Limb (tissue), 2 donors: ENCODE data around the gene XYLT1.

Experiments
- DNase-seq, 2 donors: peaks; one replicate each; pipeline ENCODE4 v3.0.0-alpha.2; 2016; ENCODE audit errors: extremely low spot score in 2 of 2

XYLT1 gene

DNA sequence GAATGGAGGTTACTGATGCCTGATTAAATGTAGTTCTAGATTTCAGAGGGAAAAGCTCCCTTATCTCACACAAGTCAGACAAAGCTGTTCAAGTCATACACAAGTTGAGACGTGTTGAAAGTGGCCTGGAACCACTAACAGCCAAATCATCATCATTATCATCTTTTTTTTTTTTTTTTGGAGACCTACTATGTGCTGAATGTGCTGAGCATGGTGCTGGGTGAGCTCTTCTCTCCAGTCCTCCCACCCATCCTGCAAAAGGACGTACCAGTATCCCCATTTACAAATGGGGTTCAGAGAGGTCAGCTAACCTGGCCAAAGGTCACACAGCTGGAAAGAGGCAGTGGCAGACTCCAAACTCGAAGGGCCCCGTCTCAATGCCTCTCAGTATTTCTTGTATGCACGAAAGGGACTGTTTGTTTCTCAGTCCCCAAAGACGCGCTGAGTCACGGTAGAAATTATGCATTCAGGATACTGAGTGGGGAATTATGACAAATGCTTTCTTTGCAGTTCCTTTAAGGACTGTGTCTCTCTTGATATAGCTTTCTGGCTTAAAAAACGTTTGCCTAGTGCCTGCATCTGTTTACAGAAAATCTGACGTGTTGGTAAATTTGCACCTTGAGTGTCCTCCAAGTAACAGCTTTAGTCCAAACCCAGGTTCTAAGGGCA, 235.5 kb downstream of the XYLT1 start:
- no peak for DNase-seq

DNA sequence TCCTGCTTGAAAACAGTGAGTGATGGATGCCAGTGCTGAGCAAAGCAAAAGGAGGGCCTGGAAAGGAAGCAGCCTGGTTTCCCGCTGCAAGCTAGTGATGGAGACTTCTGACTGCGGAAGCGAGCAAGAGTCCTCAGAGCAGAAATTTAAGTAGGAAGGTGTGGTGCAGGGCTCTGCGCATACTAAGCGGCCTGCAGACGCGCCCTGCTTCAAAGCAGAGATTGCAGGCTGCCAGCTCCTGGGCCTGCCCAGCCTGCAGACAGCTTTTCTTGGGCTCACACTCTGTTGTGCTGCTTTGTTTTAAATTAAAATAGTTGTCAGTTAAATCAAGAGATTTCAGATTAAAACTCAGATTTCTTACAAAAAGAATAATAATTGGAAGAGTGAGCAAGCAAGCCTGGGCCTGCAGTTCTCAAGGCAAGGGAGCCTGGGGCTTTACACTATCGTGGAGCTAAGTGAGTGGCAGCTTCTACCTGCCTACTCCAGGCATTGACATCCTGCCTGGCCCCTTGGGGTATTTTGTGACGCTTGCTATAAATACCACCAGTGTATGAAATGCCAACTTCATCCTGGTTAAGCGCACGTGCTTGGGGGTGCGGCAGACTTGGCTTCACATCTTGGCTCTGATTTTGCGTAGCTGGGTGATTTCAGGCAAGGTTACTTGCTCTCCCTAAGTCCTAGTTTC, 237.3 kb downstream of the XYLT1 start:
- no peak for DNase-seq

DNA sequence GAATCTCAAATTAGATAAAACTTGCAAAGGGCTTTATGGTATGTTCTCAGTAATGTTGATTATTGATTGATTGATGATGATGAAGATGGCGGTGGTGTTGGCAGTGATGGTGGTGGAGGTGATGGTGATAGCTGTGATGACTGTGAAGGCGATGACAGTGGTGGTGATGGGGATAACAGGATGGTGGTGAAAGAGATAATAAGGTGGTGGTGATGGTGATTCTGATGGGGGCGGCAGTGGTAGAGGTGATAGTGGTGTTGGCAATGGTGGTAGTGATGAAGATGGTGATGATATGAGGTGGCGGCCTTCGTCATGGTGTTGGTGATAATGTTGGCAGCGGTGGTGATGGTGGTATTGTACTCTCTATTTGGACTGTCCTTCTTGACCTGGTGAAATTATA, 238.3 kb downstream of the XYLT1 start:
- no peak for DNase-seq

DNA sequence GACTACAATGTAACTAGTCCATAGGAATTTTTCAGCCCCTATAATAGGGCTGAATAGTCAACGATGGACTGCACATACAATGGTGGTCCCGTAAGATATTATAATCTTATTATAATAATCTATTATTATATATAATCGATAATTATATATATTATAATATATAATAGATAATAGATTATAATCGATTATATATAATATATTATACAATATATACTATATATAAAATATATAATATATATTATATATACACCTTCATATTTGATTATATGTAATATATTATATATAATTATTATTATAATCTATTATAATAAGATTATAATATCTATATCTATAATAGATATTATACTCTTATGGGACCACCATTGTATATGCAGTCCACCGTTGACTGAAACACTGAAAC, 238.8 kb downstream of the XYLT1 start:
- DNase-seq: no peak

DNA sequence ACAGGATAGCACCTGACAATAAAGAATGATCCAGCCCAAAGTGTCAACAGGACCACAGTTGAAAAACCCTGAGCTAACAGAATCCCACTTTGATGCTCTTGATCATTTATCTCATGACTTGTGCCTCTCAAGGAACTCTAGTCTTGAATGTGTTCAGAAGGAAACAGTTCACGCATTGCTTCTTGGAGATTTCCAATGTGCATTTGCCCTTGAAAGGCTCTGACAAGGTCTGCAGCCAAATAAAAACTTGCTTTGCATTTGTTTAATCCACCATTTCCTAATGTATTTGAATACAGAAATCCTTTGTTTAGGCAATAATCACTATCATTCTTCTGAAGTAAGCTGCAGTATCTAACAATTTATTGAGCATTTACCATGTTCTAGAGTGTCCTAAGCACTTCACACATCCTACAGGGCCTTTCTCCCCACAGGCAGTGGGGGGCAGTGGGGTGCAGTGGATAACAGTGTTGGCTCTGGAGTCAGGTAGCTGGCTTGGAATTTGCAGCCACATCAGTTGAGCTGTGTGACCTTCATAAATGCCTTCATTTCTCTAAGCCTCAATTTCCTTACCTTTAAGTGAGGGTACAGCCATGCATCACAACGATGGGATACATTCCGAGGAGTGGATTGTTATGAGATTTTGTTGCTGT, 239.7 kb downstream of the XYLT1 start:
- DNase-seq: no peak

DNA sequence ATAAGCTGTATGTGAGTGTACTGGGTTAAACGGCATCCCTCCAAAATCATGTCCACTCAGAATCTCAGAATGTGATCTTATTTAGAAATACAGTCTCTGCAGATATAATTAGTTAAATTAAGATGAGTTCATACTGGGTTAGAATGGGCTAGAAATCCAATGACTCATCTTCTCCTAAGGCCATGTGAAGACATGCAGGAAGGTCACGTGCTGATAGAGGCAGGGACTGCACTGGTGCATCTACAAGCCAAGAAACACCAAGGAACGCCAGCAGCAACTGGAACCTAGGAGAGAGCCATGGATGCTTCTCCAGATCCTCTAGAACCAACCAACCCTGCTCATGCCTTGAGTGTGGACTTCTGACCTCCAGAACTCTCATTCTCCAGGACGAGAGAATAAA, 241.0 kb downstream of the XYLT1 start:
- no peak for DNase-seq

DNA sequence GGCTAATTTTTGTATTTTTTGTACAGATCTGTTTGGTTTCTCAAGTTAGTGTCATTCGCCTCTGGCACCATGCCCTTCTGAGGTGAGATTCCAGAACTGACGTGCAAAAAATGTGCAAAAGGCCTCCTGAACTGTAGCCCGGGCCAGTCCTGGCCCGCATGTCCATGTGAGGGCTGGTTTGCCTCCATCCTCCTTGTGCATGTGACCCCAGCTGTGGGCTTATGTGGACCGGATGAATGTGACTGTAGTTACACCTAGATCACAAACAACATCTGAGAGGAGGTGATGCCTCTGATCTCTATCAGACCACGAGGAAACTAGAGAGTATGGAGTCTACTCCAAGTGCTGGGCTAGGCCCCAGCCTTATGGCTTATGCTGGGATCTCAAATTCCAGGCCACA, 241.6 kb downstream of the XYLT1 start:
- DNase-seq: no peak

DNA sequence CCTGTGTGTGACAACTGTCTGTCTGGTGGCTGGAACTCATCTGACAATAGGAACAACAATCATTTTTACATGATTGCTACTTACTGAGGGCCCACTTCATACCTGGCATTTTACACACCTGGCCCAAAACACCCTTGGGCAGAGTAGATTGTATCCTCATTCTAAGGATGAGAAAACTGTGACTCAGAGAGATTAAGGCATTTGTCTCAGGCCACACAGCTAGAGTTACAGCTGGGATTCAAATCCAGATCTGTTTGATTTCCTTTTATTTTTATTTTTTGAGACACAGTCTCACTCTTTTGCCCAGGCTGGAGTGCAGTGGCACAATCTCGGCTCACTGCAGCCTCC, 242.1 kb downstream of the XYLT1 start:
- DNase-seq: no peak

DNA sequence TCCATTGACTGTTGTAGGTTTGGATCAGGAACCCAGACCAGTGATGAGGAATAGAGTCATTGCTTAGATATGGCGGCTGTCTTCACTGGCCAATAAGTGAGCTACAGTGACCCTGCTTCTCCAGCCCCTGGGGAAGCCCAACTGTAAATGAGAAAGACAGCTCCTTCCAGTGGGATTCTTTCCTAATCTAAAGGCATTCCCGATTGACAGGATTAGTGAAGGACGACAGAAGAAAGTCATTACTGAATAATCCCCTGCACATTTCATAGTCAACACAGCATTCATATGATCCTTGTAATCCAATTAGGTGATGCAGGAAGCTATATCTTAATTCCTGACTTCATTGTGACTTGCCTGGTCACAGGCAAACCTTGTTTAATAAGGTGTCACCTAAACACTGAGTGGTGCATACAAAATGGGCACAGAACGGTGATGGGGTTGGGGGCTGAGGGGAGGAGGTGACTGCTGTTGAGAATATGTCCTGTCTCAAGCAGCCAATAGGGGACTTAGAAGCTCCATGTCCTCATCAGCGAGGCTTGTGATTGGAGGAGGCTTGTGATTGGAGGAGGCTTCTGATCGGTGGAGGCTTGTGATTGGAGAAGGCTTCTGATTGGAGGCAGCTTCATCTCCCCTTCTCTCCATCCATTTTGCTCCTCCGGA, 242.6 kb downstream of the XYLT1 start:
- no peak for DNase-seq

DNA sequence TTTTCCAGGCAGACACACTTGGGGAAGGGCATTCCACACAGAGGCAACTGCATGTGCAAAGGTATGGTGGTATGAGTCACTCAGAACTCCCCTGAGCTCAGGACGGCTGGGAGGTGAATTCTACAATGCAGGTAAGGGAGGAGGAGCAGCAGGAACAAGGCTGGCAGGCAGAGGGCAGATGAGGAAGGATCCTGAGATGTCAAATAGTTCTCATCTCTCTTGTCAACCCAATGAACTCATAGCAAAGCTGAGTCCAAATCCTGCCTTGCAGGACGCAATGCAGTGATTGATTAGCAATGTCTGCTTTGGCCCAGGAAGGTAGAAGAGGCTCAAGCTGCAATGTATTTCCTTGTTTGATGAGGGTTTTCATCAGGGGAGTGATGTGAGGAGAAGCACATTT, 243.5 kb downstream of the XYLT1 start:
- no peak for DNase-seq

DNA sequence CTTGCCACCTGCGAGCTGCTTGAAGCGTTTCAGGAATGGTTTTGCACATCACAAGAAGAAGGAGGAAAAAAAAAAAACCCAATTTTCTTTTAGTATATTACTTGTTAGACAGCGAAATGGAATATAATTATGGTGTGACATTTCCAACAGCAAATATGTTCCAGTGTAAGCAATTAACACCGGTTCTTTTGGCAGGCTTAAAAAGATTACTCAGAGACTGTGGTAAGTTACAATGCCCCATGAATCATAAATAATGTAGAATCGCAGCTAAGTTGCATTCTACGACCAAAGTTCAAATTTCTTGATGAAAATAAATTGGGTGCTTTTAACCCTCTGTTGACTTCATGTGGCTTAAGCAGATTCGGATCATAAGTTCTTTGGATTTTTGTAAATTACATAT, 245.2 kb downstream of the XYLT1 start:
- peak in 1 of 2 donors; percentile 8 for DNase-seq

DNA sequence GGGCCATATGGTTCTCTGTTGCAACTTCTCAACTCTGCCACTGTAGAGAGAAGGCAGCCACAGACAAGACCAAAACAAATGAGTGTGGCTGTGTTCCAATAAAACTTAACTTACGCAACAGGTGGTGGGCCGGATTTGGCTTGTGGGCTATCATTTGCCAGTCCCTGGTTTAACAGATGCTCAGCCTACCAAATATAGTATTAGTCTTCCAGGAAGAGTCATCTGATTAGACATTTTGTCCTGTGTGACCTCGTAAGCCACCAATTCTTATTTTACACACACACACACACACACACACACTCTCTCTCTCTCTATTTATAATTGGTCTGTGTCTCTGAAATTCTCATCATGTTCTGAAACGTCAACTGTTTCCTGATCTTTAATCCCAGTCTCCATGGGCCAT, 245.9 kb downstream of the XYLT1 start:
- DNase-seq: peak; percentile 58 to 79

DNA sequence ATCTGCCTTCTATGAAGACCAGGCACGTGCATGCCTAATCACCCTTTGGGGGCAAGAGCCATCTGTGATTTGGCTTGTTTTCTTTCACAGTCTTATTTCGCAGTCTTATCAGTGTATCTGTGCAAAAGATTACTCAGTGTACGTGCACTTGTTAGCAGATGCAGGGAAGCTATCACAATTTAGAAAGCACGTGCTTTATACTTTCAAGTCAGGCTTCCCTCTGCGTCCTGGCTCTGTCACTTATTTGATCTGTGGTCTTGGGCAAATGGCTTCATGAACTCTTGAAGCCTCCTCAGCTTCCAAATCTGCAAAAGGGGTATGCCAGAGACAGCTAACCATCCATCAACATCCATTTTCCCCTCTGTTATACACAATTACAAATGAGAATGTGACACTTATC, 246.4 kb downstream of the XYLT1 start:
- DNase-seq: no peak

DNA sequence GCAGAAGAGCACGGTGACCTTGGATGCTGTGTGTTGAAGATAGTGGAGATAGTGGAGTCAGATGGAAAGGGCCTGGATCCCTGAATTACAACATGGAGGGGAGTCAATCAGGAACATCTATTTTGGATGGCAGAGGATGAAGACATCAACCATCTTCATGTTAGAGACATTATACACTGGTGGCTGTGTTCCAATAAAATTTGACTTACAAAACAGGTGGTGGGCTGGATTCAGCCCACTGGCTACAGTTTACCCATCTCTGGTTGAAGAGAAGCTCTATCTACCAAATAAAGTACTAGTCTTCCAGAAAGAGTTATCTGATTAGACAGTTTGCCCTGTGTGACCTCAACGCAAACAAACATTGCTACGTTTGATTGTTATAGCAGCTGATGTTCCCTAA, 247.2 kb downstream of the XYLT1 start:
- no peak for DNase-seq

DNA sequence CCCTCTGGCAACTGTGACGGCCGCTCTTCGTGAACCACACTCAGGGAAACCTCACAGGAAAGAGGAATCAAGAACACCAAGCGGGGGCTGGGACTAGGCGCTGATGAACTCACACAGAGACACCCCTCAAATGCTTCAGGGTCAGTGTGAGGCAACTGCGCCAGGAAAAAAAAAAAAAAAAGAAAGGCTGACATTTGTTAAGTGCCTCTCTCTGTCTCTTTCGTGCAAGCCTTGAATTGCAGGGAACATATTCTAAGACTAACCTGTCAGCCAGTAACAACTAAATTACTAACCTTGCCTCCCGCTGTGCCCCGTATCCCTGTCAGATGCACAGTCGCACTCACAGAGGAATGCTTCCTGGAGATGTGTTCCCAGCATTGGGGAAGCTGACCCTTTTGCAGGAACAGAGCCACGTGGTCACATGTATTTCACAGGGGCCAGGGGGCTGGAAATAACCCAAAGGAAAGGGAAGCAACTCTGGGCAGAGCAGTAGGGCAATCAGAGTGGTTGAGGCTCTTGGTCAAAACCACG, 247.8 kb downstream of the XYLT1 start:
- no peak for DNase-seq

DNA sequence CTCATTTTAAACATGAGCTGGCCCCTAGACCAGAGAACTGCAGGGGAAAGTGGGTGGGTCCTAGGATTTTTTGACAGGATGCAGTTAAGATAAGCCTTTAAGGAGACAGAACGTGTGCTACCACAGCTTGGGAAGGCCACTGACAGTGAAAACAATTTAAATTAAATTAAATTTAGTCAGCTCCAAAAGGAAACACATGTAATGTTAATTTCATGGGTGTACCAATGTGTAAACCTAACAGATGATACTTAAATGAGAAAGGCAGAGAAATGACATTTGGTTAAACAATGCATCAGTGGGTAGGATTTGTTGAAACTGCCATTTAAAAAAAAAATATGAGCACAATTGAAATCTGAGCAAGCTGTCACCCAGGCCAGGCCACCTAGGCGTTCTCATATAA, 250.8 kb downstream of the XYLT1 start:
- no peak for DNase-seq

DNA sequence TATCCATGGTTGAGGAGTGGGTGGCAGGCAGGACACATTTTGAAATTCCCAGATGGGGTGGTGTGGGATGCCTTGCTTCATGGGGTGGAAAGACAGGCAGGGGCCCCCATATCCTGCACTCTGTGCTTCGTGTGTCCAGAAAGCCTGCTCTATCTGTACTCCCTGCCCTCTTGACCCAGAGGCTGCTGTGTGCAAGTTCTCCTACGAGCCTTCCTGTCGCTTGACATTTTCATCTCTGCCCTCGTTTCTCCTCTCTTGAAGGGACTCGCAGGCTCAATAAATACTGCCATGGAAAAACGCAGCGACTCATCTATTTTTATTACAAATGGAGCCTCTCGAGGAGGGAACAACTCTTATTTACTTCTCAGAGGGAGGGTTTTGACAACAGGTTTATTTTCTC, 254.8 kb downstream of the XYLT1 start:
- no peak for DNase-seq

DNA sequence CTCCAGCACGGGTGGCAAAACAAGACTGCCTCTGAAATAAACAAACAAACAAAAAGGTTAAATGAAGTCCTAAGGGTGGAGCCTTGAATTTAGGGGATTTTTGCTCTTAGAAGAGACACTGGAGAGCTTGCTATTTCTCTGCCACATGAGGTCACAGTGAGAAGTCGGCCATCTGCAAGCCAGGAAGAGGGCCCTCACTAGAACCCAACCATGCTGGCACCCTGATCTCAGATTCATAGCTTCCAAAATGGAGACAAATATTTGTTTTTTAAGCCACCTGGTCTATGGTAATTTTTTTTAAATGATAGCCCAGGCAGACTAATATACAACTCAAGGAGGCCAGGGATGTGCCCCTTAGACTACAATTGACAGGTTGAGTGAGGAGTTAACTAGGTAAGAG, 255.5 kb downstream of the XYLT1 start:
- DNase-seq: no peak

DNA sequence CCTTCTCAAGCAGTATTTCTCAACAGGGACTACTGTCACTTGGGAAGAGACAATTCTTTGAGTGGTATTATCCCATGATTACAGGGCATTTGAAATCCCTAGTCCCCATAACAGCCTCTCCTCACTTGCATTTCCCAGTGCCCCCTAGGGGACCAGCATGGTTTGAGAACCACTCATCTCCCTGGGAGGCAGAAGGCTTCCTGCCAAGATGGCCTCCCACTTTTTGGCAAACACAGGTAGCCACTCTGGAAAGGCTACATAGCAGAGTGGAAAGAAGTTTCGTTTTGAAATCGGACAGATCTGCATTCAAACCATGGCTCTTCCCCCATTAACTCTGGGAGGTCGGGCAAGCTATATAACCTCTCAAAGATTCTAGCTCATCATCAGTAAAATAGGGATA, 256.8 kb downstream of the XYLT1 start:
- no peak for DNase-seq

DNA sequence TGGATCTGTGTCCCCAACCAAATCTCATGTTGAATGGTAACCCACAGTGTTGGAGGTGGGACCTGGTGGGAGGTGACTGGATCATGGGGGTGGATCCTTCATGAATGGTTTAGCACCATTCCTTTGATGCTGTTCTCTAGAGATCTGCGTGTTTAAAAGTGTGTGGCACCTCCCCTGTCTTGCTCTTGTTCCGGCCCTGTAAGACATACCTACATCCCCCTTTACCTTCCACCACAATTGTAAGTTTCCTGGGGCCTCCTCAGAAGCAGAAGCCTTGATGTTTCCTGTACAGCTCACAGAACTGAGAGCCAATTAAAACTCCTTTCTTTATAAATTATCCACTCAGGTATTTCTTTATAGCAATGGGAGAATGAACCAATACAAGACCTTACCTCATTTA, 257.7 kb downstream of the XYLT1 start:
- DNase-seq: no peak

DNA sequence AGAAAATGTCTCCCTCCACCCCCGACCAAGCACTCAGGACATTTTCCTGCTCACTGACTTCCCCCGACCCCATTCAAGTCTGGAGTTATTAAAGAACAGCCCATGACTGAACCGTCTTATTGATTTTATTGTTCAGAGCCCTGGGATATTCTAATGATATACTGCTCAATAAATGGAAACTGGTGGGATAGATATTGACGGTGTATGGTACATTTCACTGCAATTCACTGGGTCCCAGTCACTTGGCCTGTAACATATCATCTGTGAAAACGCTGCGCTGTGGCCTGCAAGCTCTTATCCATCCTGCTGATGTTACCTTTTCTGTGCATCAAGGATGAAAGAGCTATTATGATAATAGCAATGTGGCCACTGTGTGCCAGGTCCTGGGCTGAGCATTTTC, 258.2 kb downstream of the XYLT1 start:
- no peak for DNase-seq

DNA sequence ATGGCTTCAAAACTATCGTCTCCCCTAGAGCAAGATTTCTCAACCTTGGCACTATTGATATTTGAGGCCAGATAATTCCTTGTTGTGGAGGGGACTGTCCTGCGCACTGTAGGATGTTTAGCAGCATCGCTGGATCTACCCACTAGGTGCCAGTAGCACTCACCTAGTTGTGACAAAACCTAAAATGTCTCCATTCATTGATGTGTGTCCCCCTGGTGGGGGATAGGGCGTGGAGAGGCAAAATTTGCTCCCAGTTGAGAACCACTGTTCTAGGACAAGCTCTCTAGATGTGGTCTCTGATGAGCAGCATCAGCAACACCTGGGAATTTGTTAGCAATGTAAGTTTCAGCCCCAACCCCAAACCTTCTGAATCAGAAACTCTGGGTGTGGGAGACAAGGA, 259.0 kb downstream of the XYLT1 start:
- no peak for DNase-seq
